HG03095 (cell line): Measurements from ENCODE around the gene CTAG2.
"Not testable (repeated sequence)": the region's sequence is repeated elsewhere in the genome, so short reads cannot be mapped to it uniquely, and the experiment has no call there.

Experiments used
- ATAC-seq: cut with Tn5 transposase; IDR thresholded peaks from one replicate; pipeline ENCODE4 v1.9.1; 2021; ENCODE audit warnings: moderate library complexity; ENCODE audit not compliant: unreplicated experiment

The CTAG2 gene

DNA sequence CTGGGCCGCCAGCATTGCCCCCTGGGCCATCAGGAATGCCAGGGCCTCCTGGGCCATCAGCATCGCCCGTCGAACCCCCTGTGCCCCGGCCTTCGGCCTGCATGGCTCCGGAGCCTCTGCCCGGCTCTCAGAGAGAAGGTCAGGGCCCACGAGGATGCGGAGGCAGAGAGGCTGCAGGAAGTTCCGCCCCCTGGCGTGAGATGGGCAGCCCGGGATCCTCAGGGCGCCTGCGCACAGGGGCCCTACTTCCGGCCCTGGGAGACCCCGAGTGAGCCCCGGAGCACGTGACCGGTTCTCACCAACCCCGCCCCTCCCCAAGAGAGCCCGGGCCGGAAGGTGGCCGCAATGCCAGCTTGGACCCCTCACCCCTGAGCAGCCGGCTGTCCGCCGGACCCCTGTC, at the start of gene CTAG2:
TSS of gene CTAG2 (minus strand) at position 167 of the 400 bp plus-strand sequence. CDS start at position 103, 64 bp downstream.
- ATAC-seq = not testable (repeated sequence)

DNA sequence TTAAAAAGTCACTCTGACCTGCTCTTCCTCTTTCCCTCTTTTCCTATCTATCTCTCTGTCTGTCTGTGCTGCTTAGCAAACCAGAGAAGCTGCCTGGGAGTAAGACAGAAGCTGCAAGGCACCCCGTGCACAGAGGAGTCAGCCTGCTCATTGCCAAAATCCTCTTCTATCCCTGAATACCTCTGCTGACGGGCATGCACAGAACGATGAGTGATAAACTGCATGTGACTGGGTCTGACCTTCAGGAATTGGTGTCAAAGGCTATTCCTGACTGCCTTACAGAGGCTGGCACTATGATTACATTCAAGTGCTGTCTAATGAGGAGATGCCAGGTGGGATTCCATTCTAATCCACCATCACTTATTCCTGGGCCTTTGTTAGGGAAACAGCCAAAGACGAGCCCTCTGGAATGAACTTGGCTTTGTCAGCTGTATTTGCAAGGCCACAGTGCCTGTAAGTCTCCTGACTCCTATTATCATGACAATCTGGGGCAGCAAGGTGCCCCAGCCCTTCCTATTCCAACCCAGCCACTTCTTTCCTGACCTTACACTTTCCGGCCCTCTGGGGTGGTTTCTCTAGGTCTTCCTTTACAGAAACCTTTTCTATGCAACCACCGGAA, 45.4 kb upstream of the CTAG2 start:
- ATAC-seq = no peak

DNA sequence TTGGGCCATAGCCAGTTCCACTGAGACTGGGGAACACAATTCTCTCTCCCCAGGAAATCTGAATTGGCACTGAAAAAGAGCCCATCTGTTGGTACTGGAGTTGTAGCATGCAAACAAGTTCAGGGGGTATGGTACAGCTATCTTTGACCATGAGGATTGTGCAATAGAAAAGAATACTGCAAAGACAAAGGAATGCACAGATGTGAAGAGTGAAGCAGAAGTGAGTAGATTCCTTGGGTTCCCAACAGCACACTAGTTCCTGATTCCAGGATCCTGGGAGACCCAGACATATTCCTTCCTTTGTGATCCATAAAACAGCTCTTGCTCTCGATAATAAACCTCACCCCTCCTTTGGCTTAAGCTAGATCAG, 43.3 kb upstream of the CTAG2 start:
- ATAC-seq = no peak

DNA sequence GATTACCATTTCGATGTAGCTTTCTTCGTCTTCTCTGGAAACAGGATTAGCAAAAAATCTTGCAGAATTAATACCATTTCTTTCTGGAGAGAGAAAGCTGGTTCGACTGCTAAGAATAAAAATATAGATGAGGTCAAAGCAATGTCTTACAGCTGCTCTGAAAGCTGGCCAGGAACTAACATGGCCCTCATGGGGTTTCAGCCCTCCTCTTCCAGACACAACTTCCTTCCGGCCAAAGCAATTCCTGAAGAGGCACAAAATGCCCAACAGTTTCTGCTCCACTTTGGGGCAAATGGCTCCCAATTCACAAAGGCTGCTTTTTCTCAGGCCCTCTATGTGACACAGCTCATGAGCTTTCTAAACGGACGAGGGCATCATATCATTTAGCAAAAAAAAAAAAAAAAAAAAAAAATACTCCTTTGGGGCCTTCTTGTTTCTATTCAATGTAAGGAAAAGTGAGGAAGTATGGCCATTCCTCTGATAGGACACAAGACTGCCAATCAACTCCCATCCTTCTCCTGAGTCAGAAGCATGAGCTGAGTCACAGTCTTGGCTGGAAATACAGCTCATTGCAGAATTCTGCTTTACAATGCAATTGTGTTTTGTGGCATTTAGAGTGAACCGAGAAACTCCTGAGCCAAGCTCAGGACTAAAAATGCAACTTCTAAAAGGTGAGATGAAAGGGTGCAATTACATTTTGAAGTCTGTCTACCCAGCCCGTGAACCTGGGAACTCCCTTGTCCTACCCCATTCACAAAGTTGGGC, 42.7 kb upstream of the CTAG2 start:
- ATAC-seq = no peak

DNA sequence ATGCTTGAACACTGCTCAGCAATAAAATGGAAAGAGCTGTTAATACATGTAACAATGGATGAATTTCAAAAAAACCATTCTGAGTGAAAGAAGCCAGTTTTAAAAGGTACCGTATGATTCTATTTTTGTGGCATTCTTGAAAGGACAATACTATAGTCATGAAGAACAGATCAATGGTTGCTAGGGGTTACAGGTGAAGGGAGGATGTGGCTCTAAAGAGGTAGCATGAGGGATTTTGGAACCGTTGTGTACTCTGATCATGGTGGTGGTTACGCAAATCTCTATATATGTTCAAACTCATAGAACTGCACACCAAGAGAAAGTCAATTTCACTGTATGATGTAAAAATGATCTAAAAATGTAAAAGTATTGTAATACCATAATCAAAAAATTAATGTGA, 40.0 kb upstream of the CTAG2 start:
- no peak for ATAC-seq

DNA sequence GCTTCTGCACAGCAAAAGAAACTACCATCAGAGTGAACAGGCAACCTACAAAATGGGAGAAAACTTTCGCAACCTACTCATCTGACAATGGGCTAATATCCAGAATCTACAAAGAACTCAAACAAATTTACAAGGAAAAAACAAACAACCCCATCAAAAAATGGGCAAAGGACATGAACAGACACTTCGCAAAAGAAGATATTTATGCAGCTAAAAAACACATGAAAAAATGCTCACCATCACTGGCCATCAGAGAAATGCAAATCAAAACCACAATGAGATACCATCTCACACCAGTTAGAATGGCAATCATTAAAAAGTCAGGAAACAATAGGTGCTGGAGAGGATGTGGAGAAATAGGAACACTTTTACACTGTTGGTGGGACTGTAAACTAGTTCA, 37.1 kb upstream of the CTAG2 start:
- ATAC-seq = not testable (repeated sequence)

DNA sequence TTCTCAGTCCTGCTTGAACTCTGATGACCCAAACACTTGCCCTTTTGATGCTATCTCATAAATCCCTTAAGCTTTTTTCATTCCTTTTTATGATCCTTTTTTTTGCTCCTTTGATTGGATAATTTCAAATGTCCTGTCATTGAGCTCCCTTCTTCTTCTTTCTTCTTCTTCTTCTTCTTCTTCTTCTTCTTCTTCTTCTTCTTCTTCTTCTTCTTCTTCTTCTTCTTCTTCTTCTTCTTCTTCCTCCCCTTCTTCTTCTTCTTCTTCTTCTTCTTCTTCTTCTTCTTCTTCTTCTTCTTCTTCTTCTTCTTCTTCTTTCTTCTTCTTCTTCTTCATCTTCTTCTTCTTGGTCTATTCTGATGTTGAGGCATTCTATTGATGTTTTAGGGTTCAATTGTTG, 18.7 kb upstream of the CTAG2 start:
- ATAC-seq = not testable (repeated sequence)

DNA sequence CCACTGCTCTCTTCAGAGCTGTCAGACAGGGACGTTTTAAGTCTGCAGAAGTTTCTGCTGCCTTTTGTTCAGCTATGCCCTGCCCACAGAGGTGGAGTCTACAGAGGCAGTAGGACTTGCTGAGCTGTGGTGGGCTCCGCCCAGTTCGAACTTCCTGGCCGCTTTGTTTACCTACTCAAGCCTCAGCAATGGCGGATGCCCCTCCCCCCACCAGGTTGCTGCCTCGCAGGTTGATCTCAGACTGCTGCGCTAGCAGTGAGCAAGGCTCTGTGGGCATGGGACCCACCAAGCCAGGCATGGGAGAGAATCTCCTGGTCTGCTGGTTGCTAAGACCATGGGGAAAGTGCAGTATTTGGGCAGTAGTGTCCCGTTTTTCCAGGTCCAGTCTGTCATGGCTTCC, 17.5 kb upstream of the CTAG2 start:
- ATAC-seq = not testable (repeated sequence)

DNA sequence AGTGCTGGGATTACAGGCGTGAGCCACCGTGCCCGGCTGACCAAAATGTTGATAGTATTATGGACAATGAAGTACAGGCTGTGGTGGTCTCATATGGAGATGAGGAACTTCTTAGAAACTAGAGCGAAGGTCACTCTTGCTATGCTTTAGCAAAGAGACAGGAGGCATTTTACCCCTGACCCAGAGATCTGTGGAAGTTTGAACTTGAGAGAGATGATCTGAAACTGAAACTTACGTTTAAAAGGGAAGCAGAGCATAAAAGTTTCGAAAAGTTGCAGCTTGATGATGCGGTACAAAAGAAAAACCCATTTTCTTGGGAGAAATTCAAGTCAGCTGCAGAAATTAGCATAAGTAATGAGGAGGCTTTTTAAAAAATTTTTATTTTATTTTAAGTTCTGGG, 8.5 kb upstream of the CTAG2 start:
- no peak for ATAC-seq

DNA sequence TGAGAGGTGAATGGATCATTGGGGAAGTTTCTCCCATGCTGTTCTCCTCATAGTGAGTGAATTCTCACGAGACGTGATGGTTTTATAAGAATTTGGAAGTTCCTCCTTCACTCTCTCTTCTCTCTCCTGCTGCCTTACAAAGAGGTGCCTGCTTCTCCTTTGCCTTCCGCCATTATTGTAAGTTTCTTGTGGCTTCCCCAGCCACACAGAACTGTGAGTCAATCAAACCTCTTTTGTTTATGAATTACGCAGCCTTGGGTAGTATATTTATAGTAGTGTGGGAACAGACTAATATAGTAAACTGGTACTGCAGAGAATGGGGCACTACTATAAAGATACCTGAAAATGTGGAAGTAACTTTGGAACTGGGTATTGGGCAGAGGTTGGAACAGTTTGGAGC, 7.8 kb upstream of the CTAG2 start:
- no peak for ATAC-seq

DNA sequence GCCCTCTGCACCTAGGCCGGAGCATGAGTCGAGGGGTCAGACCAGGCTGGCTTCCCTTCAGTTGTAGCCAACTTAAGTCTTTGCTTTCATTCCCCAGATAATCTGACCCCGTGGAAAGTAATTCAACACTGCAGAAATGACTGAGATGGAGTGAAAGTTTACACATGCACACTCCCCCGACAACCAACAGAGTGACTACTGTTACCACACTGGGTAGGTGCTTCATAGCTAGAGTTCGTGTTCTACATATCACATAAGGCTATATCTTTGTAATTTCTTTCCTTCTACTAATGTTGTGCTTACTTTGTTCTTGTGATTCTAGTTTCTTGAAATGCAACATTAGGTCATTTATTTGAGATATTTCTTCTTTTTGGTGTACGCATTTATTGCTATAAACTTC, 7.2 kb upstream of the CTAG2 start:
- no peak for ATAC-seq

DNA sequence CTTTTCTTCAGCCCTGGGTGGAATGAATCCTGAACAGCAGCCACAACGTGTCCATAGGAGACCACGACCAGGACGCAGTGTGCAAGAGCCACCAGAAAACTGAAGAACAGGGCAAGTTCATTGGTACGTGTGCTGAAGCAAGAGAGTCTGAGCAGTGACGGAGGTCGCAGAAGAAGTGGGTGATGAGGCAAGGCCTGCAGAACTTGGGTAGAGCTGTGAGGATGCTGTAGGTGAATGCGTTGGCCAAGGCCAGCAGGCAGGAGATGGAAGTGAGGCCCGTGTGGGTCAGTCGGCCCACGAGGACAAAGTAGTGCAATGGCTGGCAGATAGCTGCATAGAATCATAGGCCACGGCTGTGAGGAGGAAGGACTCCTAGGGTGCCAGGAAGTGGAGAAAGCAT, 5.6 kb upstream of the CTAG2 start:
- ATAC-seq = no peak

DNA sequence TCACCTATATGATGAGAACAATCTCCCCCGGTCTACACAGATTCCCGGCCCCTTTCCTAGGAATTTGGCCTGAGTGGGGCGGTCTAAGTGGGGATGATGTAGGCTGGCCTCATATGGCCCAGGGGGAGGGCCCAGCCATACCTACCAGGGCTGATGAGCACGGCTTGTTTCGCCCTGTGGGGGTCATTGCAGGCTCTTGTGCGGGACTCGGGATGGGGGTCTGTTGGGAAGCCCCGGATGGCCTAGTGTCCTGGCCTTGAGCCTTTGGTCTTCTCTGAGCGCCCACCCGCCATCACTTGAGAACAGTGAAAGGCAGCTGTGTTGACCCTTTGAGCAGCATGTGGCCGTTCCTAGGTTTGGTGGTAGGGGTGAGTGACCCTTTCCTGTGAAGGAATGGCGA, 4.8 kb upstream of the CTAG2 start:
- ATAC-seq = no peak

DNA sequence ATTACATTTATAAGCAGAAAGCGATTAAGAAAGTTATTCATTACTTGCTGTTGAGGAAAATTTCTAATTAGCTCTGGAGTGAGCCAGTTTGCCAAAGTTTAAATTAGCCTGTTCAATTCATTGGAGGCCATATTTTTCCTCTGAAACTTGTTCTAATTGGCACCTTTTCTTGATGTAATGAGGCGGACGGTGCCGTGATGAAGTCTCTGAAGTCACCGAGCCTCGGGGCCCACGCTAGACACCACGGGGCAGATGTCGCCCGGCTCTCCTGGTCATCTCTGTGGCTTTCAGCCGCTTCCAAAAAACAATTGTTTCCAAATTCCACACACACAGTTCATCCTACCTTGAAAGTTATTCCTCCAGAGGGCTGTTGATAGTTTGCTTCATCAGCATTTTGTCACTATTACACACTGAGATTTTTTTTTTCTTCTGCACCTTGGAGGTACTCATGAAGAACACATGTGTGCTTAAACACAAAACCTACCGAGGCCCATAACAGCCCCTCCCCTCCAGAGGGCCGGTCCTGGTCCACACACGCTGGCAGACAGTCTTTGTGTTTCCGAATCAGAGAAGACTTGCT, 3.9 kb upstream of the CTAG2 start:
- ATAC-seq = no peak

DNA sequence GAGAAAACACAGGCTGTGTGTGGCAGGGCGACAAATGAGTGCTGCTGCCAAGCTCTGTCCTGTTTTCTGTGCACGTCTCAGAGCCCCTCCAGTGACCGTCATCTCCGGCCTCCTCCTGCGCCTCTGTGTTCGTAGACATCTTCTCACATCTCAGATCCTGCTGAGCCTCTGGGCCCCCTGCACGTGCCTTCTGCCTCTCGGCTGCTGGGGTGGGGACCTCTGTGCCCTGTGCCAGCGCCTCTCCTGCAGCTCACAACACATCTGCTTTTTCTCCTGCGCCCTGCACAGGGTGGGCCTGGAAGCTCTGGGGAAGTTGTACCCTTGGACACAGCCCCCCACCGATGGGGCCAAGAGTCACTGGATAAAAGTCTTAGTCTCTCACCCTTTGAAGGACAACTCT, 2.4 kb upstream of the CTAG2 start:
- no peak for ATAC-seq

DNA sequence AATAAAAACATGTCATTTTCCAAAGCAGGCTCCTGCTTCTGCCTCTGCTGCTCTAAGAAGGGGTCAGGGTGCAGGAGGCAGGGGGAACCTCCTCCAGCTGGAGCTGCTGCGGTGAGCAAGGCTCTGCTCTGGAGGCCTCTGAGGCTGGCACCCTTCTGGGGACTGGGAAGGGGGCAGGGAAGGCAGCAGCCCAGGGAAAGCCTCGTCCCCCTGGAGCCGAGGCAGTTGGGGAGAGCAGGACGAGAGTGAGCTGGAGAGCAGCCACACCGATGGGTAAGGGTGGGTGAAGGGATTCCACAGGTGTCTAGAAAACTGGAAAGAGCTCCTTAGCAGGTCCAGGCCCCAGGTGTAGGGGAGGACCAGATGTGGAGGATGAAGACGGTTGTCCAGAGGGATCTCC, 2.0 kb upstream of the CTAG2 start:
- no peak for ATAC-seq

DNA sequence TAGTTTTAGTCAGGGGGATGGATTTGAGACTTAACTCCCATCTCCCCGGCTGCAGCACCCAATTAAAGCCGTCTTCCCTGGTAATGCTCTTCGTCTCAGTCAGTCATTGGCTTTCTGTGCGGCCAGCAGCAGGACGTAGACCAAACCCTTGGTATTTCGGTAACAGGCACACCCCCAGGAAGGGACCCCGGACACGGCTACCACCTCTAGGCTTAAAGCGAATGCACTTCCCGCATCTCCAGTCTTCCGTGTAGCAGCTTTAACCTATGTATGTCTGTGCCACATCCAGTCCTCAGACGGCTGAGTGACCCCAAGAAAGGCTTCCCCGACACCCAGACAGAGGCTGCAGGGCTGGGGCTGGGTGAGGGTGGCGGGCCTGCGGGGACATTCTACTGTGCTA, 1.5 kb upstream of the CTAG2 start:
- ATAC-seq = no peak

DNA sequence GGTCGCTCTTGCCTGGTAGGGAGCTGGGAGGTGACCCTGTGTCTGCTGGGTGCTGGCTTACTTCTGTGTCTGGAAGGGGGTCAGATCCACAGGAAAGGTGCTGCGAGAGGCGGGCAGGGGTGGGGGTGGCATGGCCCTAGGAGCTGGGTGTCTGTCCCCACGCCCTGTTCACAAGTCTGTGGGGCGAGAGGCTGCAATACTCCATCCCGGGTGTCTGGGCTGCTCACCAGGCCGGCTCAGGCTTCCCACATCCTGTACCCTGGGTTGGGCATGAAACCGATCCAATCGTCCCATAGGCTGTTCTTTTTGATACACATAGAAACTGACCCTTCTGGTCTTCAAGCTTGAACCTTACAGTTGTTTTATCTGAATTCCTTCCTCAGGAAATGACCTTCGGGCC, 993 bp upstream of the CTAG2 start:
- no peak for ATAC-seq

DNA sequence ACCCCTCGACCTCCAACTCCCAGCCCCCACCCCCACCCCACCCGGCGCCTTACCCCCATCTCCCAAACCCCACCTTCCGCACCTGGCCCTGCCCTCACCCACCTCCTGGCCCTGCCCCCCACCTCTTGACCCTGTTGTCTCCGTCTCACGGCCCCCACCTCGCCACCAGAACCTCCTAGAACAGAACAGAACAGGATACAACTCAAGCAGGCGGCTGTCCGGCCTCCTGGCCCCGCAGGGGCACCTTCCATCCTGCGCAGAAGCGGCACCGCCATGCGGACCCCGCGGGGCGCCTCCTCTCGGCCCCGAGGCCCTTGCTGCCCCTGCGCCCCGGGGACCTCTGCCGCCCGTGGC, 354 bp downstream of the CTAG2 start:
- ATAC-seq = no peak

DNA sequence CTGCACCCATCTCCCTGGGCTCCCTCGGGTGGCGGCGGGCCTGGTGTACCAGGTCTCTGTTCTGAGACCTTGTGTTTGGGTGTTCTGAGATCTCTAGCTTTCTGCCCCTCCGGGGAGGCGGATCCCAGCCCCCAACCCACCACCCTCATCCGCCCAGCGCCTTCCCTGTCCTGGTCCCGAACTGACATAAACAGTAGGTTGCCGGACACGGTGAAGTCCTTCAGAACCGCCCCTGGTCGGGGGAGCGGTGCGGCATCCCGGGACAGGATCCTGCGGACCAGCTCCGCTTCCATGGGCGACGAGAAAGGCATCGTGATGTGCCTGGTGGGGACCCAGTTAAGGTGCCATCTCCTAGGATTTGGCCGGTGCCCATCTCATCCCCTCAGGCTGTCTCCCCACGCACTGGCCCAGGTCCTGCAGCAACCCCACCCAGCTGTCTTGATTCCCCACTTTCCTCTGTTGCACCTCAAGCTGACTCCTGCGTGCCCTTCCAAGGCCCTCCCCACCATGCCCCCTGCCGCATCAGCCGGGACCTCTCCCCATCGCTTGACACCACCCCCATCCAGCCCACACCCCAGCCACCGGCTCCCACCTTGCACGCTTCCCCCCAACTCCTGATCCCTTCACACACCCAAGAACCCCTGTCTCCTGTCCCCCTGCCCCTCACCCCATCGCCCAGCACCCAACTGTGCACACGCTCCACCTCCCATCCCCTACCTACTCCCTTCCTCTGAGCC, 900 bp downstream of the CTAG2 start:
- no peak for ATAC-seq

DNA sequence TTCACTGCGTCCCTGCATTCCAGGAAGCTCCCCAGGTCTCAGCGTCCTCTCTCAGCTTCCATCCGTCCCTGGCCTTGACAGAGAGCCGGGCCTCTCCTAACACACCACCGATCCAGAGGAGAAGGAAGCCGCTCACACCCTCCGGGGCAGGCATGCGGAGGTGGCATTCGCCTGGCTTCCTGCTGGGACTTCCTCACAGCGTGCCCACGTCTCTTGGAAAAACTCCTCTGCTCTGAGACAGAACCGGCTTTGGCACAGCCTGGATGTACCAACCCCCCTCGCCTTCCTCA, 3.2 kb downstream of the CTAG2 start:
- ATAC-seq = no peak
